ENCODE data around the gene SLC9A9. TPM values are rescaled to one million over a fixed set of nuclear protein-coding genes. Genes with fewer than 3 reads are reported as not detected.

SLC9A9 gene
- total and polyA plus RNA-seq, 7 experiments from 2014 or later: 9.3 to 23.1 (median 16.6) TPM

DNA sequence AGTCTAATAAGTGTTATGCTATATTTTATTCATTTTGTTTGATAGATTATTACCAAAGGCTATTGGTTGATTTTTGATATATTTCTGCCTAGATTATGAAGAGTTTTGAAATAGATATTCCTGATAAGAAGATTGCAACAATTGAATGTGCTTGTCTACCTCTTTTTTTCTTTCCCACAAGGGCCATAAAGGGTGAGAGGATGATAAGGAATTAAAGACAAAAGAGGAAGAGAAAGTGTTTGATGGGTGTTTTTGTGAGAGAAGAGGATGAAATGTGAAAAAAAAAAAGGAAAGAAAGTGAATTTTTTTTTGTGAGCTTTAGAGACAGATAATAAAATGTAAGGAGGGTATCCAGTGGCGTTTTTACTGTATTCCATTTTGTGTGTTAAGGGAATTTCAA, 484.3 kb downstream of the SLC9A9 start:
- Histone ChIP-seq H3K4me3 (ENCODE audit: low read length) (no peak overlapping the region), H3K9me3 (ENCODE audit: control insufficient read depth in 2 of 3, low read length in 3 of 3) (no peaks in the 10 kb centered on the region), H3K4me1 (ENCODE audit: control insufficient read depth in 2 of 2, insufficient read depth in 2 of 2, low read length in 2 of 2) (peaks cover 0 to 15% of the 10 kb centered on the region in 2 donors), H3K27me3 (ENCODE audit: control insufficient read depth in 2 of 2, insufficient read depth in 2 of 2, low read length in 2 of 2) (no peaks in the 10 kb centered on the region), H3K27ac (ENCODE audit: low read depth, low read length) (no peak overlapping the region), H3K36me3 (ENCODE audit: control insufficient read depth in 2 of 3, insufficient read depth in 3 of 3, low read length in 3 of 3) (no peaks in the 10 kb centered on the region)
- Mint-ChIP-seq H3K27ac (peak overlapping the region in 5 of 9 donors; percentile 2 to 83 (median 59)), H3K9me3 (no peaks in the 10 kb centered on the region), H3K4me1 (peaks cover 18 to 41% (median 32%) of the 10 kb centered on the region in 7 donors), H3K27me3 (no peaks in the 10 kb centered on the region), H3K4me3 (no peak overlapping the region), H3K36me3 (peaks cover 0 to 10% (median 0%) of the 10 kb centered on the region in 5 donors)
- ATAC-seq (no peak), DNase-seq (no peak)
- ChIA-PET CTCF (interaction anchor here (0.7 to 0.9 kb wide), 2 partner anchors 12 to 192 kb away, joined by 3 to 5 read pairs; no protein-coding TSS in a partner anchor), POLR2A (interaction anchor here (1.1 kb wide), 1 partner anchor 13 kb away, joined by 4 read pairs; no protein-coding TSS in a partner anchor)
- intact Hi-C loops (cut with micrococcal nuclease): loop anchor here in 1 of 2 donors (5.0 kb wide), 1 partner anchor 242 kb away; no protein-coding TSS in a partner anchor

DNA sequence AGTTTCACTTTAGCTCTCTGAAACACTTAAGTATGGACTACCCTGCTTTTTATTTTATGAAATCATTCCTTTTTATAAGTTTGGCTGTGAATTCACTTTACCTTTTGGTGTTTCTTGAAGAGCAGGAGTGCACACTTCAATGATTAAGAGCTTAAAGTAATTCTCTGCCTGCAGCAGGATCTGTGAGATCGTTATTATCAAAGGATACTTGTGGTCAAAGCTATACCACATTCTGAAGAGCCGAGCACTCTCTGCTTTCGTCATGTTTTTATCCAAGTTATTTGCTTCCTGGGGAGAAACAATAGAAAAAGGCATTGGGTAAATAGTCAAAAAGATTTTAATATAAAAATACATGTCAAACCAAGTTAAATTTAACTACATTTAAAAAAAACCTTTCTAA, 485.0 kb downstream of the SLC9A9 start:
- CTCF ChIA-PET: interaction anchor here (0.9 to 1.1 kb wide), 3 partner anchors 11 to 188 kb away, joined by 3 to 4 read pairs (median 3); no protein-coding TSS in a partner anchor
- H3K36me3 Mint-ChIP-seq: peaks cover 0 to 10% (median 0%) of the 10 kb centered on the region in 5 donors
- DNase-seq (peak in 6 of 9 donors; percentile 12 to 51 (median 43)), ATAC-seq (peak; percentile 59)
- POLR2A ChIA-PET: interaction anchor here (1.1 to 1.5 kb wide), 2 partner anchors 14 kb away, joined by 3 to 4 read pairs; no protein-coding TSS in a partner anchor
- Histone ChIP-seq H3K9me3 (ENCODE audit: control insufficient read depth in 2 of 3, low read length in 3 of 3) (no peaks in the 10 kb centered on the region), H3K36me3 (ENCODE audit: control insufficient read depth in 2 of 3, insufficient read depth in 3 of 3, low read length in 3 of 3) (no peaks in the 10 kb centered on the region), H3K4me3 (ENCODE audit: low read length) (no peak overlapping the region), H3K27me3 (ENCODE audit: control insufficient read depth in 2 of 2, insufficient read depth in 2 of 2, low read length in 2 of 2) (no peaks in the 10 kb centered on the region), H3K4me1 (ENCODE audit: control insufficient read depth in 2 of 2, insufficient read depth in 2 of 2, low read length in 2 of 2) (peaks cover 0 to 15% of the 10 kb centered on the region in 2 donors), H3K27ac (ENCODE audit: low read depth, low read length) (peak overlapping the region; percentile 4)
- H3K4me1 Mint-ChIP-seq: peaks cover 18 to 41% (median 35%) of the 10 kb centered on the region in 7 donors
- H3K4me3 Mint-ChIP-seq: peak overlapping the region; percentile 22 to 75 (median 53)
- H3K27me3 Mint-ChIP-seq: no peaks in the 10 kb centered on the region
- no peaks in the 10 kb centered on the region for H3K9me3 Mint-ChIP-seq
- intact Hi-C loops (cut with micrococcal nuclease): loop anchor here in 1 of 2 donors (5.0 kb wide), 1 partner anchor 241 kb away; no protein-coding TSS in a partner anchor
- peak overlapping the region in 8 of 9 donors; percentile 54 to 93 (median 85) for H3K27ac Mint-ChIP-seq

DNA sequence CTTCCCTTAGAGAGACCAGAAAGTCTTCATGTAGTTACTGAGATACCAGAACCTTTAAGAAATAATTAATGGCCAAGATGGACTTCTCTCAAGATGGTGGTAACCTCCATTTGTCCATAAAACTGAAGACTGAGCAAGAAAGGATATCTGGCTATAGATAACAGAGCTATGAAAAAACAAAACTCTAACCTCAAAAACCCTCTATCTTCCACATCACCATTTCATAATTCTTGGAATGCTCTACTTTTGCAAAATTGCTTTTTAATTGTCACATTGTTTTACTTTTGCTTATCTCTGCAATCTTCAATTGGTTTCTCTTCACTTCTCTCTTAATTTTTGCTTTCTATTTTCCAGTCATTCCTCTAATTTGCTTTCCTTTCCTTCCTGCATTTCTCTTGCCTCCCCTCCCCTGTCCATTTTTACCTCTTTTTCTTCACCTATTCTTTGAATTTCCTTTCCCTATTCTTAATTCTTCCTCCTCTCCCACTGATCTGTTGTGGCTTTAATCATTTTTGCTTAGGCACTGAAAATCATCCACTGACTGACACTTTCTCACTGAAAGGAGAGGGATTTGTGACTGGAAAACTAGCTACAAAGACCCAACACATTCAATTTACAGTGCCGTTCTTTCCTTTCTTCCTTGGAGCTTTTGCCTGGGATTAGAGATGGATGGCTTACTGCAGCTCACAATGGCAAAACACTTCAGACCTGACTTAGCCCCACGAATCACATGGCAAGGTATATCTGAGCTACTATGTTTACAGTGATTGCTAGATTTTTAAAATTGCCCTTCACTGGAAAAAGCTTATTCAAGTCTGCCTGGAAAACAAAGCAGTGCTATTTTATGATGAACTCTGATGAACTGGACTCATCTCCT, 485.9 kb downstream of the SLC9A9 start:
- ChIA-PET CTCF (interaction anchor here (1.0 to 1.1 kb wide), 2 partner anchors 13 to 187 kb away, joined by 3 to 4 read pairs; no protein-coding TSS in a partner anchor), POLR2A (interaction anchor here (0.6 to 1.5 kb wide), 3 partner anchors 10 to 196 kb away, joined by 3 read pairs; no protein-coding TSS in a partner anchor)
- no peaks in the 10 kb centered on the region for H3K36me3 ChIP-seq (ENCODE audit: control insufficient read depth in 2 of 3, insufficient read depth in 3 of 3, low read length in 3 of 3)
- ATAC-seq (no peak), DNase-seq (no peak)
- peak overlapping the region; percentile 4 for H3K27ac ChIP-seq (ENCODE audit: low read depth, low read length)
- peaks cover 0 to 15% of the 10 kb centered on the region in 2 donors for H3K4me1 ChIP-seq (ENCODE audit: control insufficient read depth in 2 of 2, insufficient read depth in 2 of 2, low read length in 2 of 2)
- peak overlapping the region; percentile 29 to 75 (median 53) for H3K4me3 Mint-ChIP-seq
- intact Hi-C loops (cut with micrococcal nuclease): loop anchor here in 1 of 2 donors (5.0 kb wide), 1 partner anchor 240 kb away; no protein-coding TSS in a partner anchor
- no peaks in the 10 kb centered on the region for H3K9me3 Mint-ChIP-seq
- H3K27ac Mint-ChIP-seq: peak overlapping the region in 8 of 9 donors; percentile 54 to 93 (median 85)
- no peaks in the 10 kb centered on the region for H3K27me3 Mint-ChIP-seq
- H3K9me3 ChIP-seq (ENCODE audit: control insufficient read depth in 2 of 3, low read length in 3 of 3): no peaks in the 10 kb centered on the region
- no peak overlapping the region for H3K4me3 ChIP-seq (ENCODE audit: low read length)
- no peaks in the 10 kb centered on the region for H3K27me3 ChIP-seq (ENCODE audit: control insufficient read depth in 2 of 2, insufficient read depth in 2 of 2, low read length in 2 of 2)
- peaks cover 0 to 12% (median under 1%) of the 10 kb centered on the region in 5 donors for H3K36me3 Mint-ChIP-seq
- H3K4me1 Mint-ChIP-seq: peaks cover 18 to 41% (median 36%) of the 10 kb centered on the region in 7 donors

DNA sequence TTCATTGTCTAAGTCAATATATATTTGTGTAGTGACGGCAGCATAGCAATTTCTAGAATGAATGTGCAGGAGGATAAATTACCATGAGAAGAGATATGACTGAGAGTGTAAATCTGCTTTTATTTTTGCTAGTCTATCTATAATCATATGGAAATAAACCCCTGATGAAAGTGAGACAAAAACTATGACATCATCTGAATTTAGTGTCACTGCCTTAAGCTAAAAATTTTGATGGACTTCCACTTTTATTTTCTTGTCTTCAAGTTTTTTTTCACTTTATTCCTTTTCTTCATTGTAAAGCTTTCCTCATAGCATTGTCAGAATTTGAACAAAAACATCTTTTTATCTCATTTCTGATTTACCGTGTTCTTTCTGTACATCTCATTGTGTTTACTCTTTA, 486.7 kb downstream of the SLC9A9 start:
- DNase-seq (no peak), ATAC-seq (no peak)
- POLR2A ChIA-PET: interaction anchor here (0.9 to 1.5 kb wide), 2 partner anchors 9 to 13 kb away, joined by 3 read pairs; no protein-coding TSS in a partner anchor
- CTCF ChIA-PET: no interaction called here
- Mint-ChIP-seq H3K27me3 (no peaks in the 10 kb centered on the region), H3K36me3 (peaks cover 0 to 16% (median 4%) of the 10 kb centered on the region in 5 donors), H3K4me1 (peaks cover 18 to 41% (median 36%) of the 10 kb centered on the region in 7 donors), H3K27ac (peak overlapping the region in 3 of 9 donors; percentile 70 to 87 (median 80)), H3K4me3 (no peak overlapping the region), H3K9me3 (no peaks in the 10 kb centered on the region)
- H3K4me1 ChIP-seq (ENCODE audit: control insufficient read depth in 2 of 2, insufficient read depth in 2 of 2, low read length in 2 of 2): peaks cover 0 to 15% of the 10 kb centered on the region in 2 donors
- intact Hi-C loops (cut with micrococcal nuclease): loop anchor here in 1 of 2 donors (5.0 kb wide), 1 partner anchor 239 kb away; no protein-coding TSS in a partner anchor
- H3K27ac ChIP-seq (ENCODE audit: low read depth, low read length): no peak overlapping the region
- no peaks in the 10 kb centered on the region for H3K9me3 ChIP-seq (ENCODE audit: control insufficient read depth in 2 of 3, low read length in 3 of 3)
- no peaks in the 10 kb centered on the region for H3K36me3 ChIP-seq (ENCODE audit: control insufficient read depth in 2 of 3, insufficient read depth in 3 of 3, low read length in 3 of 3)
- H3K4me3 ChIP-seq (ENCODE audit: low read length): no peak overlapping the region
- H3K27me3 ChIP-seq (ENCODE audit: control insufficient read depth in 2 of 2, insufficient read depth in 2 of 2, low read length in 2 of 2): no peaks in the 10 kb centered on the region

DNA sequence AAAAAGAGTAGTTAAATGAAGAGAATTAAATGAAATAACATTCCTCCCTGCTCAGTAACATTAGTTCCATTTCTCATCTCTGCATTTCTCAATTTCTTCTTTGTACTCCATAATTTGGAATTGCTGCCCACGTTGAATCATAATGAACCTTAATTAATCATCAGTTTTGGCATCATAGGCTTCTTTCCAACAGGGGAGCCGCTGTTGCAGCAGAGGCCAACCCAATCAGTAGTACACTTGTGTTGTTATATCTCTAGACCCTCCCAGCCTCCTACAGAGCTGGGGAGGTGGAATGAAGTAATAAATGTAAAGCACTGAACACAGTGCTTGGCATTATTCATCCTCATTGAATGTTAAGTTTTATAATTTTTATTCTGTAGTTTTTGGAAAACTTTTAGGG, 488.0 kb downstream of the SLC9A9 start:
- Histone ChIP-seq H3K27ac (ENCODE audit: low read depth, low read length) (no peak overlapping the region), H3K9me3 (ENCODE audit: control insufficient read depth in 2 of 3, low read length in 3 of 3) (no peaks in the 10 kb centered on the region), H3K27me3 (ENCODE audit: control insufficient read depth in 2 of 2, insufficient read depth in 2 of 2, low read length in 2 of 2) (no peaks in the 10 kb centered on the region), H3K4me3 (ENCODE audit: low read length) (no peak overlapping the region), H3K36me3 (ENCODE audit: control insufficient read depth in 2 of 3, insufficient read depth in 3 of 3, low read length in 3 of 3) (no peaks in the 10 kb centered on the region), H3K4me1 (ENCODE audit: control insufficient read depth in 2 of 2, insufficient read depth in 2 of 2, low read length in 2 of 2) (peaks cover 0 to 15% of the 10 kb centered on the region in 2 donors)
- H3K27ac Mint-ChIP-seq: no peak overlapping the region
- H3K4me1 Mint-ChIP-seq: peaks cover 18 to 41% (median 36%) of the 10 kb centered on the region in 7 donors
- DNase-seq (no peak), ATAC-seq (no peak)
- H3K36me3 Mint-ChIP-seq: peaks cover 0 to 16% (median 4%) of the 10 kb centered on the region in 5 donors
- no peaks in the 10 kb centered on the region for H3K27me3 Mint-ChIP-seq
- no peaks in the 10 kb centered on the region for H3K9me3 Mint-ChIP-seq
- no peak overlapping the region for H3K4me3 Mint-ChIP-seq
- CTCF ChIA-PET: no interaction called here
- intact Hi-C loops (cut with micrococcal nuclease): loop anchor here in 1 of 2 donors (5.0 kb wide), 1 partner anchor 238 kb away; no protein-coding TSS in a partner anchor
- POLR2A ChIA-PET: no interaction called here

DNA sequence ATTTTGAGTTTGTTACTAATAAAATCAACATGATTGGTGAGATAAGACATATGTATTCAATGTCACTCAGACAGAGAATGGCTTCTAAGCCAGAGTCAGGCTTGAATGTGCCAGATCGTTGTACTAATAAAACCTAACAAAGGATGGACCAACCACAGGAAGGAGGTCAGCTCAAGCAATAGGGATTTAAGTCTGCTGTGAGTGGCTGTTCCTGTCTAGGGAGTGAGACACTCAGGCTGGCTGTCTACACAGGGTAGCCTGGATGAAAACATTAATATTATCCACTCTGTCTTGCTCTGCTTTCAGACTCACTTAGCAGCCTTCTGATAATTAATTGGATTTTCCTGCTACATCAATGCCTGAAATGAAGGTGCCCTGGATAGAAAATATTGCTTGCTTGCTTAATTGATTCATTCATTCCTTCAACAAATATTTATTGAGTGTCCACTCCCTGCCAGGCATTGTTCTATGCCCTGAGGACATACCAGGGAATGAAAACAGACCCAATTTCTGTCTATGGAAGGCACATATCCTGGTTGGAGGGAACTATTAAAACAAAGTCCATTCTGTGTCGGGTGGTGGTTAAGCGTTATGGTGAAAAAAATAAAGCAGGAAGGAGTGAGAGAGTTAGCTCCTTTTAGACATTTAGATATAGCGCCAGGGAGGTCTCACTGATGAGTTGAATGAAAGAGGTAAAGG, 489.3 kb downstream of the SLC9A9 start:
- no peak for ATAC-seq
- Histone ChIP-seq H3K9me3 (ENCODE audit: control insufficient read depth in 2 of 3, low read length in 3 of 3) (no peaks in the 10 kb centered on the region), H3K27me3 (ENCODE audit: control insufficient read depth in 2 of 2, insufficient read depth in 2 of 2, low read length in 2 of 2) (no peaks in the 10 kb centered on the region), H3K4me3 (ENCODE audit: low read length) (no peak overlapping the region), H3K27ac (ENCODE audit: low read depth, low read length) (no peak overlapping the region), H3K36me3 (ENCODE audit: control insufficient read depth in 2 of 3, insufficient read depth in 3 of 3, low read length in 3 of 3) (no peaks in the 10 kb centered on the region), H3K4me1 (ENCODE audit: control insufficient read depth in 2 of 2, insufficient read depth in 2 of 2, low read length in 2 of 2) (peaks cover 0 to 15% of the 10 kb centered on the region in 2 donors)
- no peaks in the 10 kb centered on the region for H3K9me3 Mint-ChIP-seq
- H3K27ac Mint-ChIP-seq: peak overlapping the region in 1 of 9 donors; percentile 30
- no peaks in the 10 kb centered on the region for H3K27me3 Mint-ChIP-seq
- POLR2A ChIA-PET: no interaction called here
- intact Hi-C loops (cut with micrococcal nuclease): no loop called here
- peaks cover 17 to 35% (median 28%) of the 10 kb centered on the region in 7 donors for H3K4me1 Mint-ChIP-seq
- CTCF ChIA-PET: interaction anchor here (0.6 kb wide), 1 partner anchor 11 kb away, joined by 3 read pairs; no protein-coding TSS in a partner anchor
- DNase-seq: no peak
- no peak overlapping the region for H3K4me3 Mint-ChIP-seq
- peaks cover 0 to 20% (median 4%) of the 10 kb centered on the region in 5 donors for H3K36me3 Mint-ChIP-seq
